CD4-positive, alpha-beta T cell treated with Interleukin-2 at 100 ng/mL for 4 hours (primary cell): Measurements from ENCODE around the gene SIRPB1.
"Not testable (repeated sequence)": the region's sequence is repeated elsewhere in the genome, so short reads cannot be mapped to it uniquely, and the experiment has no call there.

Experiments used
- DNase-seq: peaks from one replicate; pipeline ENCODE4 v3.0.0-alpha.2; 2020; ENCODE audit warnings: low spot score

Gene SIRPB1

DNA sequence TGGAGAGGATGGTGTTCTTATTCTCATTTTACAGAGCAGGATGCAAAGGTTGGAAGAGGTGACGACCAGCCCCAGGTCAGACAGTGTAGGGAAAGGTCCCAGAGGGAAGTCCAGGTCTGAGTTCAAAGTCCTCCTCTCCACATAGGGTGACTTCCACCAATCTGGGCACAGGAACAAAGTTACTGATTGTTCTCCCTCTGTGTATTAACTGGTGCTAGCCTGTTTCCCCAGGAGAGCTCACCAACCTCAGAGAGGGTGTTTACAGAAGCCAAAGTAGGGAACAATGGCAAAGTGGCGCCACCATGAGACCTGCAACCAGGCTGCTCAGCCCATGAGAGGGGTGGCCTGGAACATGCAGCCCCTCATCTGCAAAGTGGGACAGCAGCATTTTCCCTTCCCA is 16.8 kb upstream of the SIRPB1 start:
- DNase-seq, result no peak

DNA sequence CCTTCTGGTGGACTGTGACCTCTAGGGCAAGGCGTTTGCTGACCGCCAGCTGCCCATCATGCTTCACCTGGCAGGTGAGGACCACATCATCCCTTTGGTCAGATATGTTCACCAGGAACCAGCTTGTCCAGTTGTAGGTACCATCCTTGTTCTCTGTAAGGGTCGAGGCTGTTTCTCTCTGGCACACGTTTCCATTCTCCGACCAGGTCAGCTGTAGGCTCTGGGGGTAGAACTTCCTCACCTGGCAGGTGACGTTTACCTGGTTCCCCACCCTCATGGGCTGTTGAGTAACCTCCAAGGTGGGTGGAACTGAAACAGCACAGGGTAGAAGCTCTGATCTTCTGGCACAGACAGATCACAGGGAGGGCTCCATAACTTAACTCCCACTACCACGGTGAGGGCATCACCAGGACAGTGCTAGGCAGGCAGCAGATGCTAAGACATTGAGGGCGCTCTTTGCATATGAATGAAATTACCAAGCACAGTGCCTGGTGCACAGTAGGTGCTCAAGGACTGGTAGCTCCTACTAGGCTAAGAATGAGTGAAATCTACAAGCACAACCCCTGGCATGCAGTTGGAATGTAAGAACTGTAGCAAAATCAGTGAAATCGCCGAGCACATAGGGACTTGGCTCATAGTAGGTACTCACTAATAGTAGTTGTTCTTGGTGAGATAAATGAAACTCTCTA is 15.6 kb upstream of the SIRPB1 start:
- DNase-seq, result no peak

DNA sequence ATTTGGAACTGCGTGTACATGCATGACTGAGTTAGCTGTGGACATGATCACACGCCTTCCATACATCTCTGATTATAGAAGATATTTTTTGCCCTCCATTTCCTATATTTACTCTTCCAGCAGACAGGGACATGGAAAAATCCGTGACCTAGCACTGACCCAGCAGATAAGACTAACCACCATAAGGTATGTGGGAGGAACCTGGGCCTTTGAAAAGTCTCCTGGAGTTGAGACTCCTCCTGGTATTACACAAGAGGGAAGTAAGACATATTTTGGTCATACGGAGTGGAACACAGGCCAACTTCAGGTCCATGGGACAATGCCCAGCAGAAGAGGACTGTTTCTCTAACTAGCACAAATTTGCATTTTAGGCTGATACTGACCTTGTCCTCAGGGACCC is 13.7 kb upstream of the SIRPB1 start:
- DNase-seq, result no peak

DNA sequence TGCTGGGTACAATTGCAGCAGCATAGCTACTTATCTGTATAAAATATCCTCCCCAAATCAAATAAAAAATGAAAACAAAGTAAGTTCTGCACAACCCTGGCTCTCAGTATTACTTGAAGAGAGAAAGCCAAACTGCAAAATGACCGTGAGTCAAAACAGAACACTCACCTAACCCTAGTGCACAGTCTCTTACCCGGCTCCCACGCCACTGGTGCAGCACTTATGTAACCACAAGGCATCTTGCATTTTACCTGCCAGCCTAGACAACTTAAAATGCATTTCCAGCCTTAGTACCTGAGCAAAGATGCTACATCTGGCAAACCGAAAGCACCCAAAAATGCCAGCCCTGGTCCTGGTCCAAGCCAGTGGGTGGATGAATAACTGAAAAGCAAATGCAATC is 12.4 kb upstream of the SIRPB1 start:
- peak; percentile 44 for DNase-seq

DNA sequence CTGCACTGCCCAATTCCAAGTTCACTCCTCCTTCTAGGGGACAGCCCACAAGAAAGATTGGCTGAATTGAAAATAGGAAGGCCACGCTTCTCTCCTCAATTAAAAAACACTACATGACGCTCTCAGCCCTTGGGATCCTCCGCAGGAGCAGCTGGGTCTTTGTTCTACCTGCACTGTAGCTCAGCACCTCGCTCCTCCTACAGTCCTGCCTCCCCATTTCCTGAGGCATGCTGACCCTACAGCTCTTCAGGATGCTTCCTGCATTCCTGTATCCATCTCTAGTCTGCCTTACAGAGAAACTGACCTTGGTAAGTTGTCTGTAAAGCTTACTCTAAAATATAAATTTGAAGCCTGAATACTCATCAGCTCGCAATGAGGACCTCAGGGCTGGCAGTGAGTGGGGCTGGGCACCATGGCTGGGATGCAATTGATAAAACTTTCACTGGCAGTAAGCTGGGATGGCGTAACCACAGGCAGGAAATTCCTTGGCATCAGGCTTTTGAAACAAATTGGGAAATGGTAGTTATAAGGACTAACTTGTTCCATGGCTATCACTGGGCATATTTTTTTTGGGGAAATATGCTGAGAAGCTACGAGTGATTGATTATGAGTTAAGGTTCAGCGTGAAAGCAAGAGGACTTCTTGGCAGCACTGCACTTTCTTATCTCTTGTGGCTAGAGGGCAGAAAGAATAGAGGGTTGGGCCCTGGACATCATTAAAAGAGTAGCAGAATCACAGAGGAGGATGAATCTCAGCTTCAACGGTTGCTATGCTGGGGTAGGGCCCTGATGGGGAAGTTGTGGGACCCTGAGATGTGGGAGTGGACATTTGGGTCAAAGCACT is 11.7 kb upstream of the SIRPB1 start:
- no peak for DNase-seq

DNA sequence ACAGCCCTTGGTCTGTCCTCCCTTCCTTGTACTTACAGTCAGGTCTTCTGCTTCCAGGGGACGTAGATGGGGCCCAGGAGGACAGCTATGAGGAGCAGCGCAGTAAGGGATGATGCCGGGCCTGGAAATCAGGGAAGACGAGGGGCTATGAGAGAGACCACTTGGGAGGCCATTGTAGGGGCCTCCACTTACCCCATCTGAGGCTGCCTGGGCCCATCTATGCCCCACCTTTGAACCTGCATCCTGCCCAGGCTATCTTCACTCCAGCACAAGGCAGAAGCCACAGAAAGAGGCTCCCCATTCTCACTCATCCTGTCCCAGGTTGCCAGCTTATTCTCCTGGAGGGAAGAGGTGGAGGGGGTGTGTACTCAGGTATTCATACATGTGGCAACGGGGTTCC is 10.4 kb upstream of the SIRPB1 start:
- DNase-seq, result no peak

DNA sequence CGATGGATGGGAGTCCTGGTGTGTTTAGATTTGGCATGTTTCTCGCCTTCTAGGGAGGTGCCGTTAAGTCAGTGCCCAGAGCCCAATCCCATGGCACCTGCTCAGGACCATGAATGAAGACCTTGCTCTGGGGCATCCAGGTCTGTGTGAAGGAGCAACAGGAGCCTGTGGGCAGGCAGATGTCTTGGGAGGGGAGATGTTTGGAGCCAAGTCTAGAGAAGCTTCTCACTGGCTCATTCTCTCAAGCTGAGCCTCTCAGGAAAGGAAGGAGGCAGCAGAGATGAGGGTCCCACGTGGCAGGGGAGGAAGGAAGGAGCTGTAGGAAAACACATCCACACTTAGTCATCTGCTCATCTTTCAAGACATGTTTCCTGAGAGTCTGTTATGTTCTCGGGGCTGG is 9.5 kb upstream of the SIRPB1 start:
- DNase-seq, result no peak

DNA sequence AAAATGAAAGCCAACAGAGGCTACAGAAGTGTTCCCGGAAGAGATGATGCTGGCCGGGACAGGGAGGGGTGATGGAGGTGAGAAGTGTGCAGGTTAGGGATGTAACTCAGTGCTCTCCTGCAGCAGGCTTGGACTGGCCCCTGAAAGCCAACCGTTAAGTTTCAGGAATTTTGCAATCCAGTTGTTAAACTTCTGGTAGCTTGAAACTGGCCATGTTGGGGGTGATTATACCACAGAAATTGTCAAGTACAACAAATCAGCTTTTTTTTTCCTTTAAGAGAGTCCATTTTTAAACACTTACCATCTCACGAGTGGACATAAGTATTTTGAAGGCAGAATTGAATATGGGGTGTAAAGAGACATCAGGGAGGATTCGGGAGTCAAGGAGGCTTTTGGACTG is 8.8 kb upstream of the SIRPB1 start:
- DNase-seq, result no peak

DNA sequence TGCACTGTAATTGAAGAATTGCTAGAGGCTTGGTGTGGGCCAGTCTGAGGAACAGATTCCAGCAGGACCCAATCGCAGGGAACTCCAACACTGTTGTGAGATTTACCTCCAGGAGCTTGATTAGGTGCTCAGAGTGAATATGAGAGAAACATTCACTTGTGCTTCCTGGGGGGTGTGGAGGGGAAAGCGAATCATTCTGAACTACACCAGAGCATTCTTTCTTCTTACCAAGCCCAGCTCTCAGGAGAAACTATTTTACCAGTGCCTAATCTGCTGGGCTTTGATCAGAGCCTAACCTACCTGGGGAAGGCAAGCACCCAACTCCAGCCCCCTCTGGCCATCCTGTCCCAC is 7.4 kb upstream of the SIRPB1 start:
- no peak for DNase-seq

DNA sequence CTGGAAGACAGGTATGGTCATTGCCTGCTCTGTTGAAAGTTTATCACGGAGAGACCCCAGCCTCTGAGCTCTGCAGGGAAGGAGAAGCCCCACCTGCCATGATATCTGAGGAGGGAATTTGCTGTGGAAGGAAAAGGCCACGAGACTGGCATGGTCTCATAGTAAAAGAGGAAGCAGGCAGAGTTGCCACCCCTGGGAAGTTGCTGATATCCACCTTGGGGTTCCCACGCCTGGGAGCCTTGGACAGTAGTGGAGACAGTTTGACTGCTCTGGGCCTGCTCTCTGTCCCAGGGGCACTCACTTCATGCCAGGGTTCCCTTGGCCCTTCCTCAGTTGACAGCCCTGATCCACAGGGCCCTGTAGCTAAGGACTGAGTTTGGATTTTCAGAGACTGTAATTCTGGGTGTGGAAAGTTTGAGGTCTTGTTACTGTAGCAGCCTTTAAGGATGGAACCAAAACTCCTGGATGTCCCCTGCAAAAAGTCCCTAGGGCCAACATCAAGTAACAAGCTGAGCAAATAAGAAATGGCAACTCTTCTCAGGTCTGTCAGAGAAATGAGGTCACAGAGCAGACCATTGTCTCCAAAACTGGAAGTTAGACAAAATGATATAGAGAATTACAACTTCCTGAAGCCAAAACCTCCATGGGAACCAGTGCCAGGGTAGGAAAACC is 6.9 kb upstream of the SIRPB1 start:
- no peak for DNase-seq

DNA sequence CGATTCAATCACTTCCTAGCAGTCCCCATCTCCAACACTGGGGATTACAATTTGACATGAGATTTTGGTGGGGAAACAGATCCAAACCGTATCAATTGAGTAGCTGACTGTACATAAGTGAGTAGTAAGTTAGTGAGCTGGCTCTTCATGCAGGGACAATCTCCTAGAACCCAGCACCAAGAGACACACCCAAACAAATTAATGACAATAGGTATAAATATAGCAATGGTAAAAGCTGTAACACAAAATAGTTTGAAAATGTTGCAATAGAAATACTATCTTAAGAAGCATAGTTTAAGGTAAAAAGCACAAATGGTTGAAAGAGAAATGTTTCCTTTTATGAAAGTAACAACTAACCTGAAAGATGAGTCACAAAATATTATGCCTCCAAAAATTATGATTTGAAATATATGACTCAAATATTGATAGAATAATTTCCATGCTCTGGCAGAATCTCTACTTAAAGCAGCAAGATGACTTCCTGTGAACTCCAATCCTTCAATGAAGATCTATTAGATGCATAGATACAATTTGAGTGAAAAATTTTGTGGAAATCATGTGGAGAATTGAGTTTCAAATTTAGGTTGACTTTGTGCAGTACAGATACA is 5.4 kb upstream of the SIRPB1 start:
- DNase-seq, result peak; percentile 3

DNA sequence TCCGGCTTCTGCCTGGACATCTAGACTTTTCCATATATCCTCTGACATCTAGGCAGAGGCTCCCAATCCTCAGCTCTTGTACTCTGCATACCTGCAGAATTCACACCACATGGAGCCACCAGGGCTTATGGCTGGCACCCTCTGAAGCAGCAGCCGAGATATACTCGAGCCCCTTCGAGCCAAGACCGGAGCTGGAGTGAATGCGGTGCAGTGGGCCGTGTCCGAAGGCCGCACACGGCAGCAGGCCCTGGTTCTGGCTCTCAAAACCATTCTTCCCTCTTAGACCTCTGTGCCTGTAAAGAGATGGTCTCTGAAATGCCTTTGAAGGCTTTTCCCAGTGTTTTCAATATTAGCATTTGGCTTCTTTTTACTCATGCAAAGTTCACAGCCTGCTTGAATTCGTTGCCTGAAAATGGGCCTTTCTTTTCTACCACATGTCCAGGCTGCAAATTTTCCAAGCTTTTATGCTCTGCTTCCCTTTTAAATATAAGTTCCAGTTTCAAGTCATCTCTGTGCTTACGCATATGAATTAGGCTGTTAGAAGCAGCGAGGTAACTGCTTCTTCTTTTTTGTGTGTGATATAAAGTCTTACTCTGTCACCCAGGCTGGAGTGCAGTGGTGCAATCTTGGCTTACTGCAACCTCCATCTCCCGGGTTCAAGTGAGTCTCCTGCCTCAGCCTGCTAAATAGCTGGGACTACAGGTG is 3.8 kb upstream of the SIRPB1 start:
- peak; percentile 0 for DNase-seq

DNA sequence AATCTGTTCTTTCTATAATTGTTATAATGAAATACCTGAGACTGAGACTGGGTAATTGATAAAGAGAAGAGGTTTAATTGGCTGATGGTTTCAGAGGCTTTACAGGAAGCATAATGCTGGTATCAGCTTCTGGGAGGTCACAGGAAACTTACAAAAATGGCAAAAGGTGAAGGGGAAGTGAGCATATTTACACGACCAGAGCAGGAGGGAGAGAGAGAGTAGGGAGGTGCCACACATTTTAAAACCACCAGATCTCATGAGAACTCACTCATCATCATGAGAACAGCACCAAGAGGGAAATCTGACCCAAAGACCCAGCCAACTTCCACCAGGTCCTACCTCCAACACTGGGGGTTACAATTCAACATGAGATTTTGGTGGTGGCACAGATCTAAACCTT is 2.6 kb upstream of the SIRPB1 start:
- DNase-seq, result peak; percentile 50

DNA sequence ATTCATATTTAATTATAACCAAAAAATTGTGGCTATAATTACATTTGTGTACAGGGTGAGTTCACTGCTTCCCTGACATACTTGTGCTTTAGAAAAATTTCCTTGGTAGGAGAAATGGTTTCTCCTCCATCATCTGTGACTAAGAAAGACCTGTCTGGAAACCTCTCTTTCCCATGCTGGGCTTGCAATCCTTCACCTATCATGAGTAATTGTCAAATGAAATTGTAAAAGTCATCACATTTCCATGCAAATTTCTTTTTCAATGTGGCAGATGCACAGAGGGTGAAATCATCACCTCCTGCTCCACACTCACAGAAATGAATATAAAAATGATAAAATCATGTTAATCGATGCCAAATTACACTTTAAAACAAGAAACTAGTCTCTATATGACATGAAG is 1.5 kb upstream of the SIRPB1 start:
- DNase-seq, result no peak

DNA sequence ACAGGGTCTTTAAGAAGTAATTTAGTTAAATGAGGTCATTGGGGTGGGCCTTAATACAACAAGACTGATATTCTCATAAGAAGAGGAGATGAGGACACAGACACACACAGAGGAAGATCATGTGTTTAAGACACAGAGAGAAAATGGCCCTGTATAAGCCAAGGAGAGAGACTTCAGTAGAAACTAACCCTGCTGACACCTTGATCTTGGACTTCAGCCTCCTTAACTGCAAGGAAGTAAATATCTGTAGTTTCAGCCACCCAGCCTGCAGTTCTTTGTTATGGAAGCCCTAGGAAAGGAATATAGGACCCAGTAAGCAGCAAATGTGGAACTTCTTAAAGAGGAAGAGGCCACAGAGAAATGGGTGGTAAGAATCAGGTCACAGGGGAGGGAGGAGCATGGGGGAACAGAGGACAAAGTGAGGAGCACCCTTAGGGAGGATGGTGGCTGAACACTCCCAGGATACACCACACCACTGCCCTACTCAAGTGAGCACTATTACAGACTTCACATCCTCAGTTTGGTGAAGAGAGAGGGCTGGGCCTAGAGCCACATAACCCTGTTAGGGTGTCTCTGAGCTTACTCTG is 762 bp downstream of the SIRPB1 start:
- DNase-seq, result peak; percentile 0

DNA sequence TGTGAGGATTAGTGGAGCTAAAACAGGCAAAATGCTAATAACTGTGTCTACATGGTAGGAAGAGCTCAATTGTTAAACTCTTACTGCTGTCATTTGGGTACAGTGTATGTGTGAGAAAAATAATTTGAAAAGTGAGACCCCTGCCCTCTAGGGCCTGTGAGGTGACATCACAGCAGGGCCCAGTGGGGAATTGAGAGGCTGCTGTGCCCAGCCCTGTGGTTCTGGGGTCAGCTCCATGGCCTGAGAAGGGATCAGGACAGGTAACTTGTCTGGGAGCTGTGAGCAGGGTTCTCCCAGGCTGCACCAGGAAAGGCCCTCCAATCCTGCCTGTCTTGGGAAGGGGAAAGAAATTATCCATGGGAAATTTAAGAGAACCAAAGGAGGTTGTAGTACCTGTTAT is 1.3 kb downstream of the SIRPB1 start:
- DNase-seq, result no peak

DNA sequence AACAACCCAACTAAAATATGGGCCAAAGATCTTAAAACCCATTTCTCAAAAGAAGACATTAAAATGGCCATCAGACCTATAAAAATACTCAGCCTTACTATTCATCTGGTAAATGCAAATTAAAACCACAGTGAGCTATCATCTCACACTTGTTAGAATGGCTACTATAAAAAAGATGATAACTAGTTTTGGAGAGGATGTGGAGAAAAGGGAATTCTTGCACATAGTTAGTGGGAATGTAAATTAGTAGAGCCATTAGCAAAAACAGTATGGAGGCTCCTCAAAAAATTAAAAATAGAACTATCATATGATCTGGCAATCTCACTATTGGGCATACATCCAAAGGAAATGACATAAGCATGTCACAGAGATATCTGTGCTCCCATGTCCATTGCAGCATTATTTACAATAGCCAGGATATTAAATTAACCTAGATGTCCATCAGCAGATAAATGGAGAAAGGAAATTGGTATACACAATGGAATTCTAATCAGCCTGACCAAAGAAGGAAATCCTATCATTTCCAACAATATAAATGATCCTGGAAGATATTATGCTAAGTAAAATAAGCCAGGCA is 2.9 kb downstream of the SIRPB1 start:
- no peak for DNase-seq

DNA sequence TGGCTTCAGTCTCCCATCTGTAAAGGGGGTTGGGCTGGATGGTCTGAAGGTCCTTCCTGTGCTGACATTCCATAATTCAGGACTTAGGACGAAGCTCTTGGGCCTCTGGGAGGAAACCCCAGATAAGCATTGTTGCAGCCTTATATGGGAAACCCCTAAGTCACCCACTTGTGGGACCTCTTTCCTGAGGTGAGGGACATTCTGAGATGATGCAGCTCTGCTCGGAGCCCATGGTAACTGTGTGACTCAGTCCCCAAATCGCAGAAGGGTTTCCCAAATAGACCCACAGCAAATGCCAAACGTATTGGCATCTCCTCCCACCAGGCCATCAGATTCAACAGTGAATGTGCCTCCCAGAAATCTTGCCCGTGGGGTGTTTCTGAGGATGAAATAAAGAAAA is 9.4 kb downstream of the SIRPB1 start:
- DNase-seq, result not testable (repeated sequence)

DNA sequence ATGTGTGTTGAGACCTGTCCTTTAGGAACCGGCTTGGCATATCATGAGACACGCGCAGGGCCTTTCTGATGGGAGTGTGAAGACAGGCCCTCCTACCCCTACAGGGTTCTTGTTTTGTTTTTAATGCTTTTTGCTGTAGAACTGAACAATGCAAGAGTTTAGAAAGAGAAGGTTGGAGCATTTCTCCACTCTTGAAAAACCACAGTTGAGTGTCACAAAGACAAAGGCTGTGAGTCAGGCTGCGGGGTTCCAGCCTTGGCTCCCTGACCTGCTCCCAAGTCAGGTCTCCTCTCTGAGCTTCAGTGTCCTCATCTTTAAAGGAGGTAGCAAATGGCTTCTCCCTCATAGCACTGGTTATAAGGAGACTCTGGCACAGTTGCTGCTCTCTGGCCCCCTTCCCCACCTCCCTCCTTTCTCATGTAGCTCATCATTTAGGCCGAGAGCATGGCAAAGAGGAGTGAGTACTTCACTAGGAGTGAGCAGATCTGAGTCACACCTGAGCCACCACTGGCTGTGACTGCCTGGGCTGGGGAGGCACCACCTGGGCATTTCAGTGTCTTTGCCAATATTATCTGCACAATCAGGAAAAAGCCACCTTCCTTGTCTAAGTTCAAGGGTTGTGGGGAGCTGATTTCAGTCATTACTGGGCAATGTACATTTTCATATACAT is 11.0 kb downstream of the SIRPB1 start:
- not testable (repeated sequence) for DNase-seq

DNA sequence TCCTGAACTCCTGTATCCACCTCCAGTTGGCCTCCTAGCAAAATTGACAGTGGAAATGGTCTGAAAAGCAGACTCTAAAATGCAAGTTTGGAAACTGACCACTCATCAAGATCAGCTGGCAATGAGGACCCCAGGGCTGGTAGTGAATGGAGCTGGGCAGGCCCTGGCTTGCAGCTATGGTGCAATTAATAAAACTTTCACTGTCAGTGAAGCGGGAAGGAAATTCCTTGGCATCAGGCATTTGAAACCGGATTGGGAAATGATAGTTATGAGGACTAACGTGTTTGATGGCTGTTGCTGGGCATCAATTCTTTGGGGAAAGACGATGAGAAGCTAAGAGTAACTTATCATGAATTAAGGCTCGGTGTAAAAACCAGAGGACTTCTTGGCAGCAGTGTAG is 19.1 kb downstream of the SIRPB1 start:
- DNase-seq, result no peak

DNA sequence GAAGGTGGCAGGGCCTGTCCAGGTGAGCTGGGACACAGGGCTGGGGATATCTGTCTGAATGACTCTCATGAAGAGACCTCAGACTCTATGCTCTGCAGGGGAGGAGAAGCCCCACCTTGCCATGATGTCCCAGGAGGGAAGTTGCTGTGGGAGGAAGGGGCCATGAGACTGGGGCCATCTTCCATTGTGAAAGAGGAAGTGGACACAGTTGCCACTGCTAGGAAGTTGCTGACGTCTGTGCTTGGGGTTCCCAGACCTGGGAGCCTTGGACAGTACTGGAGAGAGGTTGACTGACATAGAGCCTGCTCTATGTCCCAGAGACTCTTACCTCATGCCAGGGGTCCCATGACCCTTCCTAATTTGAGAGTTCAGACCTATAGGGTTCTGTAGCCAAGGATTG is 24.5 kb downstream of the SIRPB1 start:
- DNase-seq, result no peak
